Measurements from ENCODE around the gene VIM. TPM values are rescaled to one million over a fixed set of nuclear protein-coding genes. Genes with fewer than 3 reads are reported as not detected.

Gene VIM
- total RNA-seq, 3 donors from 2014 or later (not counting 1 experiment from before 2014, with no cell fraction given), result 627 to 717 (median 634) TPM

- no peaks in the 10 kb centered on the region for H3K27me3 ChIP-seq (ENCODE audit: control insufficient read depth, insufficient read depth, low read length)
- peak; percentile 82 to 92 (median 89) for ATAC-seq
- intact Hi-C loops (cut with micrococcal nuclease), result loop anchor here (1.0 kb wide), 2 partner anchors 414 to 429 kb away; no protein-coding TSS in a partner anchor
- DNase-seq, result peak; percentile 30 to 84
- Mint-ChIP-seq H3K27me3 (ENCODE audit: low read depth in 2 of 2) (no peaks in the 10 kb centered on the region), H3K9me3 (no peaks in the 10 kb centered on the region), H3K4me1 (peaks cover 6% of the 10 kb centered on the region in 2 donors), H3K36me3 (no peaks in the 10 kb centered on the region), H3K4me3 (no peak overlapping the region), H3K27ac (no peak overlapping the region)
- no peaks in the 10 kb centered on the region for H3K4me1 ChIP-seq (ENCODE audit: control insufficient read depth, insufficient read depth, low read length)
- H3K9me3 ChIP-seq (ENCODE audit: control insufficient read depth, insufficient read depth, low read length), result peaks cover 5% of the 10 kb centered on the region
- peak; percentile 88 for TF ChIP-seq CTCF (IDR thresholded peaks at IDR 0.05)
- H3K27ac ChIP-seq (ENCODE audit: low read length), result no peak overlapping the region
- H3K36me3 ChIP-seq (ENCODE audit: control insufficient read depth, insufficient read depth, low read length), result no peaks in the 10 kb centered on the region
- 22% methylated on average over 8 of the region's 8 CpGs for WGBS (ENCODE audit: insufficient coverage)
- no peak overlapping the region for H3K4me3 ChIP-seq (ENCODE audit: low read length)
Measured at GRCh38 chr10:17257466-17258321, 29.7 kb downstream of the VIM start.

- Histone ChIP-seq H3K27ac (ENCODE audit: low read length) (no peak overlapping the region), H3K9me3 (ENCODE audit: control insufficient read depth, insufficient read depth, low read length) (peaks cover 19% of the 10 kb centered on the region), H3K4me1 (ENCODE audit: control insufficient read depth, insufficient read depth, low read length) (no peaks in the 10 kb centered on the region), H3K36me3 (ENCODE audit: control insufficient read depth, insufficient read depth, low read length) (no peaks in the 10 kb centered on the region), H3K4me3 (ENCODE audit: low read length) (no peak overlapping the region), H3K27me3 (ENCODE audit: control insufficient read depth, insufficient read depth, low read length) (no peaks in the 10 kb centered on the region)
- ATAC-seq, result no peak
- no peak overlapping the region for H3K27ac Mint-ChIP-seq
- DNase-seq, result no peak
- WGBS (ENCODE audit: insufficient coverage), result 100% methylated on average over 2 of the region's 4 CpGs
- intact Hi-C loops (cut with micrococcal nuclease), result no loop called here
- peaks cover 4 to 9% of the 10 kb centered on the region in 2 donors for H3K27me3 Mint-ChIP-seq (ENCODE audit: low read depth in 2 of 2)
- H3K9me3 Mint-ChIP-seq, result peaks cover 2 to 7% of the 10 kb centered on the region in 2 donors
- peaks cover 6% of the 10 kb centered on the region for H3K36me3 Mint-ChIP-seq
- no peak for TF ChIP-seq CTCF (IDR thresholded peaks at IDR 0.05)
- H3K4me3 Mint-ChIP-seq, result no peak overlapping the region
- H3K4me1 Mint-ChIP-seq, result peaks cover 2 to 3% of the 10 kb centered on the region in 2 donors
Measured at GRCh38 chr10:17262502-17262901, 34.5 kb downstream of the VIM start.

DNA sequence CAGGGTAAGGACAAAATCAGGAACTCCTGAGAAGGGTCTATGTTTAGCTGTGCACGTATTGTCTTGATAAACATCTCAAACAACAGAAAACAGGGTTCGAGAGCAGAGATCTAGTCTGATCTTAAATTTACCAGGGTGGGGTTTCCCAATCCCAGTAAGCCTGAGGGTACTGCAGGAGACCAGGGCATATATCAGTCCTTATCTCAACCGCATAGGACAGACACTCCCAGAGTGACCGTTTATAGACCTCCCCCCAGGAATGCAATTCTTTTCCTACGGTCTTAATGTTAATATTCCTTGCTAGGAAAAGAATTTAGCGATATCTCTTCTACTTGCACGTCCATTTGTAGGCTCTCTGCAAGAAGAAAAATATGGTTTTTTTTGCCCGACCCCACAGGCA is 35.5 kb downstream of the VIM start:
- no peak for TF ChIP-seq CTCF (IDR thresholded peaks at IDR 0.05)
- DNase-seq (no peak), ATAC-seq (no peak)
- Mint-ChIP-seq H3K4me3 (no peak overlapping the region), H3K9me3 (peaks cover 2 to 7% of the 10 kb centered on the region in 2 donors), H3K27me3 (ENCODE audit: low read depth in 2 of 2) (peaks cover 7 to 17% of the 10 kb centered on the region in 2 donors), H3K27ac (no peak overlapping the region), H3K4me1 (no peaks in the 10 kb centered on the region), H3K36me3 (peaks cover 6% of the 10 kb centered on the region)
- H3K4me3 ChIP-seq (ENCODE audit: low read length), result no peak overlapping the region
- intact Hi-C loops (cut with micrococcal nuclease), result no loop called here
- H3K27ac ChIP-seq (ENCODE audit: low read length), result no peak overlapping the region
- no peaks in the 10 kb centered on the region for H3K27me3 ChIP-seq (ENCODE audit: control insufficient read depth, insufficient read depth, low read length)
- H3K9me3 ChIP-seq (ENCODE audit: control insufficient read depth, insufficient read depth, low read length), result peaks cover 19% of the 10 kb centered on the region
- H3K4me1 ChIP-seq (ENCODE audit: control insufficient read depth, insufficient read depth, low read length), result no peaks in the 10 kb centered on the region
- H3K36me3 ChIP-seq (ENCODE audit: control insufficient read depth, insufficient read depth, low read length), result no peaks in the 10 kb centered on the region
- WGBS (ENCODE audit: insufficient coverage), result 90% methylated on average over 8 of the region's 8 CpGs
